Hematopoietic multipotent progenitor cell (in vitro differentiated cells): ENCODE results near the gene TBL1Y. TPM values are rescaled to one million over a fixed set of nuclear protein-coding genes. Genes with fewer than 3 reads are reported as not detected.
"Not testable (repeated sequence)": the region's sequence is repeated elsewhere in the genome, so short reads cannot be mapped to it uniquely, and the experiment has no call there.

ENCODE experiments used
- DNase-seq, 3 donors: peaks; one replicate each; pipeline ENCODE4 v3.0.0-alpha.2; 2011 to 2015; ENCODE audit warnings: low read depth in 2 of 3, low spot score in 2 of 3
- total RNA-seq: library from RNA; depleted of rRNA; stranded (reverse); fragments of >200 nt; gene quantifications from one replicate; pipeline ENCODE4 v1.2.3, GENCODE V29; 2012

The TBL1Y gene
- total RNA-seq, 1 donor: under 0.01 TPM

DNA sequence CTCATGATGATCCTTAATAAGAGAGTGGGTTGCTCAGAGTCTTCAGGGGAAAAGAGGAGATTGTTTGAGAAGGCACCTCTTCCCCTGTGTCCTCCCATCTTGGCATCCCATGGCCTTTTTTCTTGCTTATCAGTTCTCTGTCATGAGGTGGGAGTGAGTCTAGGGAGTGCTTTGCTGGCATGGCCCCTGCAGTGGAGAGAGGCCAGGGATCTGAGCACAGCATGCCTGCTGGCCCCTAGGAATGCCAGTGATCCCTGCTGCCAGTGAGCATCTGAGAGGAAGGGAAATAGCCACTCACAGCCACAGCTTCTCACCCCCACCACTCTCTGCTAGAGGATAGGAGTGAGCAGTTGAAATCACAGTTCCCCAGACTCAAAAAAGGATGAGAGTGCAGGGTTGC is 168.2 kb downstream of the TBL1Y start:
- DNase-seq: no peak

- not testable (repeated sequence) for DNase-seq
Measured at GRCh38 chrY:7080548-7080947, 170.1 kb downstream of the TBL1Y start.

GRCh38 chrY:7085606-7086005 is 175.1 kb downstream of the TBL1Y start:
- peak in 2 of 3 donors; percentile 71 to 83 for DNase-seq

DNA sequence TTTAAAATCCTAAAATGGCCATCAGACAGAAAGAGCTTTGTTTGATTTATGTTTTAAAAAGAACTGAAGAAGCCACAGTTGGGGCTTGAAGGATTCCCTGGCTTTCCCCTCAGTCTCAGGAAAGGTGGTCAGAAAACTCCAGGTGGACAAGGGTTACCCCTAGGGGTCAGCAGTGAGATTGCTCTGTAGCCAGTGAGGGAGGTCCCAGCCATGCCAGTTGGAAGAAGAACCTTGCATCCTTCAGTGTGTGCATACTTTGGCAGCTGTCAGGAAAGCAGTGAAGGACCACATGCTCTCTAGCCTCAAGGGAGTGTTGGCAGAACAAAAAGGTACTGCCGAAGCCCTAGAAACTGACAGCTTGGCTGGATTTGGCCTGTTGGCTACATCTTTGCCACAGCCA is 182.3 kb downstream of the TBL1Y start:
- no peak for DNase-seq

DNA sequence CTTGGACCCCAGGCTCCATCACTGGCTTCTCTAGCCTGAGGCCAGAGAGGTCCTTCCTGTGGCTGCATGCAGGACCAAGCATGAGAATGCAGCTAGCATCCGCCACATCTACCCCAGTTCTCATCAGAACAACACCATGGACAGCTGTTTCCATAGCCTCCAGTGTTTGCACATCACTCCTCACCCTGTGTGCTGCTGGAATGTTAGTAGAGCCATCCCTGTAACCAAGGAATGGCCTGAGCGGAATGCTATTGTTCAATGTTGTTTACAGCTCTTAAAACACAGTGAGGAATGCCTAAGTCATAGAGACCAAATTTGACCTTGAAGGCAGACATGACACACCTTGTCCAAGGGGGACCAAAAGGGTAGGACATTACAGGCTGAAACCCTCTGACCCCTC is 183.9 kb downstream of the TBL1Y start:
- no peak for DNase-seq

DNA sequence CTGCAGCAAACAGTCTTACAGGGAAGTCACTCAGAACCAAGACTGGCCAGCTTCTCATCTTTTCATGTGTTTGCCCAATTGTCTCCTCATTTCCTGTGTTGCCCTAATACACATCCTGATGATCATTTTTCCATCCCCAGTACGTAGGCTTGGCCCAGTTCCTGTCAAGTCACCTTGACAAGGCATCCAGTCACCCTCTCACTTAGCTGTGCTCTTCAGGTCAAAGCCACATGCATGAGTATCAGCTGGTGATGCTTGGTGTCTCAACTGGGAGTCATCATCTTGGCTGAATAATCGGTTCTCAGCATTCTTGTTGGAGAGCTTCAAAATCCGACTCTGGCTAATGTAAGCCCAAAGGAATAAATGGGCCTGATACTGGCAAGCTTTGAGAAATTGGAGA is 186.5 kb downstream of the TBL1Y start:
- no peak for DNase-seq

GRCh38 chrY:7099742-7100141 is 189.2 kb downstream of the TBL1Y start:
- DNase-seq: peak in 1 of 3 donors; percentile 7

DNA sequence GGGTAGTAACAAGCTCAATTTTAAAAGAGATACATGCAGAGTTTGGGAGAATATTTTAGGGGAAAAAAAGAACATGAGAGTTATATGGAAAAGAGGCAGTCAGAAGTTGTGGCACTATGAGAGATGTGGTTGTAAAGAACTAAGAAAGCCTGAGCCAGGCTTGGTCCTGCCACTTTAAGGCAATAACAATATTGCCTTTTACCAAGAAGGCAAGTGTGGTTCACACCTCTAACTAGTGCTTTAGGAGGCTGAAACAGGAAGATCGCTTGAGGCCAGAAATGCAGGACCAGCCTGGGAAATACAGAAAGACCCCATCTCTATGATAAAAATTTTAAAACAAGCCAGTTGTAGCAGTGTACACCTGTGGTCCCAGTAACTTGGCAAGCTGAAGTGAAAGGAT is 192.2 kb downstream of the TBL1Y start:
- no peak for DNase-seq

- DNase-seq: no peak
Measured at GRCh38 chrY:7107179-7107578, 196.7 kb downstream of the TBL1Y start.

DNA sequence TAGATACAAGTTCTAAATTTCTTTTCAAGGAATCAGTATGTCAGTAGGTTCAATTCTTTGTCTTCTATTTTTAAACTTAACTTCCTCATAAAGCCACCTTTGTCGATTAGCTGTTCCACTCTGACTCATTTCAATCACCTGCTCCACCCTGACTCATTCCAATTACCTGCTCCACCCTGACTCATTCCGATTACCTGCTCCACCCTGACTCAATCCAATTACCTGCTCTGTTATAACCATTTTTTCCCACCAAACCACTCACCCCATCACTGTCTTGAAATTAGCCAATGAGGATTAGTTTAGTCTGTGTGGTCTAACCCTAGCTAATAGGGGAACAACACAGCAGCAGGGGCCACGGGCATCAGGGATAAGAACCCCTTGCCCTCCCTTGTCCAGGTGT is 199.6 kb downstream of the TBL1Y start:
- DNase-seq: no peak

- DNase-seq: no peak
Measured at GRCh38 chrY:7115871-7116270, 205.4 kb downstream of the TBL1Y start.

GRCh38 chrY:7122202-7122601 is 211.7 kb downstream of the TBL1Y start:
- DNase-seq: no peak

GRCh38 chrY:7125136-7126056 is 214.9 kb downstream of the TBL1Y start:
- DNase-seq: no peak

GRCh38 chrY:7128211-7128610 is 217.7 kb downstream of the TBL1Y start:
- no peak for DNase-seq

Other genes starting within 250 kb of the TBL1Y start
- gene AMELY, start 1.1 kb downstream of the TBL1Y start, total RNA-seq: not detected